HG03025 (cell line): ENCODE results near the gene GRID1.
"Not testable (repeated sequence)": the region's sequence is repeated elsewhere in the genome, so short reads cannot be mapped to it uniquely, and the experiment has no call there.

Experiments used
- ATAC-seq: cut with Tn5 transposase; IDR thresholded peaks from one replicate; pipeline ENCODE4 v1.9.1; 2021; ENCODE audit warnings: mild to moderate bottlenecking, moderate library complexity; ENCODE audit not compliant: unreplicated experiment, low FRiP score

The GRID1 gene

GRCh38 chr10:86242761-86243160, 123.8 kb downstream of the GRID1 start:
- no peak for ATAC-seq

- ATAC-seq, result not testable (repeated sequence)
These were observed 128.5 kb downstream of the GRID1 start for GRCh38 chr10:86238089-86238488.

- no peak for ATAC-seq
These were observed 131.9 kb downstream of the GRID1 start for GRCh38 chr10:86234541-86235270.

- no peak for ATAC-seq
These were observed 132.5 kb downstream of the GRID1 start for GRCh38 chr10:86234107-86234506.

GRCh38 chr10:86233131-86233530, 133.5 kb downstream of the GRID1 start:
- ATAC-seq, result no peak

GRCh38 chr10:86232644-86233043, 134.0 kb downstream of the GRID1 start:
- no peak for ATAC-seq

- ATAC-seq, result no peak
These were observed 134.6 kb downstream of the GRID1 start for GRCh38 chr10:86231796-86232560.

- ATAC-seq, result no peak
These were observed 135.9 kb downstream of the GRID1 start for GRCh38 chr10:86230557-86231180.

GRCh38 chr10:86229811-86230556, 136.6 kb downstream of the GRID1 start:
- no peak for ATAC-seq

- no peak for ATAC-seq
These were observed 137.2 kb downstream of the GRID1 start for GRCh38 chr10:86229376-86229775.

- ATAC-seq, result no peak
These were observed 138.9 kb downstream of the GRID1 start for GRCh38 chr10:86227501-86228258.

- no peak for ATAC-seq
These were observed 139.8 kb downstream of the GRID1 start for GRCh38 chr10:86226781-86227201.

GRCh38 chr10:86226016-86226415, 140.6 kb downstream of the GRID1 start:
- ATAC-seq, result no peak

- no peak for ATAC-seq
These were observed 141.4 kb downstream of the GRID1 start for GRCh38 chr10:86225103-86225782.

GRCh38 chr10:86224354-86225102, 142.1 kb downstream of the GRID1 start:
- no peak for ATAC-seq

GRCh38 chr10:86223256-86223655, 143.3 kb downstream of the GRID1 start:
- no peak for ATAC-seq

GRCh38 chr10:86222687-86223086, 143.9 kb downstream of the GRID1 start:
- no peak for ATAC-seq

GRCh38 chr10:86222336-86222650, 144.3 kb downstream of the GRID1 start:
- no peak for ATAC-seq
